GM10266 (cell line): ENCODE results near the gene CORO2B.

Experiments
- DNase-seq: peaks from one replicate; pipeline ENCODE4 v3.0.0; 2012; ENCODE audit errors: extremely low spot score
- TF ChIP-seq, protein P1 (sequence below): IDR thresholded peaks from 2 replicates; pipeline ENCODE4 v1.5.1; 2012; ENCODE audit warnings: mild to moderate bottlenecking, low read depth; ENCODE audit not compliant: control insufficient read depth, insufficient read depth; ENCODE audit errors: missing control alignments

CORO2B gene

DNA sequence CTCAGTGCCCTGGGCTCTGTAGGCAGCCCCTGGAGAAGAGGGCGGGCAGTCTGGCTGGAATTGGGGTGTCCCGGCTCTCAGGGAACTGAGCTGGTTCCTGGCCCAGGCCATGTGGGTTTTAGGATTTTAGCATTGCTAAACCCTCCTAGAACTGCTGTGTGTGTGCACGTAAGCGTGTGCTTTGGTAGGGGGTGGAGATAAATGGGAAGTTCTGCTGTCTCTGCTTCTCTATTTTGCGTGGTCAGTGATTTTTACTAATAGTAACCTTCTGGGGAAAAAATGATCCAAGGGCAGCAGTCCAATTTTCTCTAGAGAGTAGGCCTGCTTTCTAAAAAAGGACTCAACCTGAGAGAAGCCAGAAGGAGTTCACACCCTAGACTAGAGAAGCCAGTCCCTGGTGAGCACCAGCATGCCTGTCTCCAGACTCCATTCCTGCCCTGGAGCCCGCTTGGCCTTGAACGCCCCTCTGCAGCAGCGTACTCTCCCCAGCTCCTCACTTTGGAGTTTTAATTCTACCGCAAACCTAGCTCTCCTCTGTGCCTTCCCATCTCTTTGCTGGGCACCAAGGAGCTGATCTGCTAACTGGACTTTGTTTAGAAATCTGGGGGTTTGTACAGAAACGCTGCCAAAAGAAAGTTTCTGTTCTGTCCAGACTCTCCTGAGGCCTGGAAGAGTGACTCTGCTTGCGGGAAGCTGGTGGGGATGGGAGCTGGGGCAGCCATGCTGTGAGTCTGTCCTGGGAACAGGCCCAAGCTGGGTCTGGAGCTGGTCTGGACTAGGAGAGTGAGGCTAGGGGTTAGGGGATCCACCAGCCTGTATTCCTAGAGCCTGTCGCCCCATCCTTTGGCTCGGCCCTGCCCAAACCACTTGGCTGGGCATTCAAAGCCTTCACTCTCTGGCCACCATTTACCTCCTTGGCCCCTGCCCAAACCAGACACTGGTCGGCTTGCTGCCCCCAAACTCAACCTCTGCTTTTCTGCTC lies 19.7 kb downstream of the CORO2B start:
- DNase-seq, result no peak
- TF ChIP-seq, protein P1, sequence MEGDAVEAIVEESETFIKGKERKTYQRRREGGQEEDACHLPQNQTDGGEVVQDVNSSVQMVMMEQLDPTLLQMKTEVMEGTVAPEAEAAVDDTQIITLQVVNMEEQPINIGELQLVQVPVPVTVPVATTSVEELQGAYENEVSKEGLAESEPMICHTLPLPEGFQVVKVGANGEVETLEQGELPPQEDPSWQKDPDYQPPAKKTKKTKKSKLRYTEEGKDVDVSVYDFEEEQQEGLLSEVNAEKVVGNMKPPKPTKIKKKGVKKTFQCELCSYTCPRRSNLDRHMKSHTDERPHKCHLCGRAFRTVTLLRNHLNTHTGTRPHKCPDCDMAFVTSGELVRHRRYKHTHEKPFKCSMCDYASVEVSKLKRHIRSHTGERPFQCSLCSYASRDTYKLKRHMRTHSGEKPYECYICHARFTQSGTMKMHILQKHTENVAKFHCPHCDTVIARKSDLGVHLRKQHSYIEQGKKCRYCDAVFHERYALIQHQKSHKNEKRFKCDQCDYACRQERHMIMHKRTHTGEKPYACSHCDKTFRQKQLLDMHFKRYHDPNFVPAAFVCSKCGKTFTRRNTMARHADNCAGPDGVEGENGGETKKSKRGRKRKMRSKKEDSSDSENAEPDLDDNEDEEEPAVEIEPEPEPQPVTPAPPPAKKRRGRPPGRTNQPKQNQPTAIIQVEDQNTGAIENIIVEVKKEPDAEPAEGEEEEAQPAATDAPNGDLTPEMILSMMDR, result no peak

DNA sequence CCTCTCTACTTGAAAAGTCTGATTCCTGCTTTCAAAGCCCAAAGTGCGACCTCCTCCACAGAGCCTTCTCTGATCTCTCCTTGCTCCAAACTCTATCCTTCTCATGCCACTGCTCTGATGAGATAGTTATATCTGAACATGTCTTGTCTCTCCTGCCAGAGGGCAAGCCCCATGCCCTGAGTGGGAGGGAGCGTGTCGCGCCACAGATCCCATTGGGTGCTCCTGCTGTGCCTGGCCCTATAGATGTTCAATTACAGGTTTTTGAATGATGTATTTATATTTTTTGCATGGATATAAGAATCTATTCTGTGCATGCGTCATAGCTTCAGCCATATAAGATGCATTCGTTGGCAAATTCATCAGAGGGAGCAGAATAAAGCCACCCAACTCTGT lies 20.4 kb downstream of the CORO2B start:
- TF ChIP-seq, protein P1, result no peak
- no peak for DNase-seq

- TF ChIP-seq, protein P1, result no peak
- DNase-seq, result no peak
Observed at GRCh38 chr15:68599560-68600071, 20.8 kb downstream of the CORO2B start.

DNA sequence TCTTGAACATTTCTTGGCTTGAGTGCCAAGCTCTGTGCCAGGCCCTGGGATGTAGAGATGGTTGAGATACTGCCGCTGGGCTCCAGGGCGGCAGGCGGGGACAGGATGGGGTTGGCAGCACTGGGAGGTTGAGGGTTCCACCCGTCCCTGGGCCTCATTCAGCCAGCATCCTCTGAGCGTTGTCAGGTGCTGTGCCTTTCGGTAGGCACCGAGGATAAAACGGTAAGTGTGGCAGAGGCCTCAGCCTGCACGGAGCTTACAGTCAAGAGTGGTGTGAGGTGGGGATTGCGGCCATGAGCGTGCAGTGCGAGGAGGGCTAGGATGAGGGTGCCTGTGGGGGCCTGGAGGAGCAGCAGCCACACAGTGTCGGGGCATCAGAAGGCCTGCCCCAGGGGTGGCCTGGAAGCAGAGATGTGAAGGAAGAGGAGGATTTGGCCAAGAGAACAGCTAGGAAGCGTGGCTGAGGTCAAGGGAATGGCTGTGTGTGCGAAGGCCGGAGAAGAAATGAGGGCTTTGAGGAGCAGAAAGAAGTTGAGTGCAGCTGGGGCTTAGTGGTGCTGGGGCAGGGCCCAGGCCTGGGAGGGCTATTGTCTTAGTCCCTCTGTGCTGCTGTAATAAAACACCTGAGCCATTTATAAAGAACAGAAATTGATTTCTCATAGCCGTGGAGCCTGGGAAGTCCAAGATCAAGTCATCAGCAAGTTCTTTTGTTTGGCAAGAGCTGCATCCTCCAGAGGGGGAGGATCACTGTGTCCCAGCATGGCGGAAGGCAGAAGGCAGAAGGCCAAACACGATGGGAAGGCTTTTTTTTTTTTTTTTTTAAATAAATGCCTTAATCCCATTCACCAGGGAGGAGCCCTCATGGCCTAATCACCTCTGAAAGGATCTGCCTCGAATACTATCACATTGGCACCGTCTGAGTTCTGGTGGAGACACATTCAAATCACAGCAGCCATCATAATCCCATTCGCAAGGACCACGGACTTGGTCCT lies 22.7 kb downstream of the CORO2B start:
- no peak for DNase-seq
- TF ChIP-seq, protein P1, result no peak

GRCh38 chr15:68602459-68603215 lies 23.8 kb downstream of the CORO2B start:
- TF ChIP-seq, protein P1, result no peak

GRCh38 chr15:68603216-68603595 lies 24.4 kb downstream of the CORO2B start:
- TF ChIP-seq, protein P1, result no peak
- no peak for DNase-seq

More at GRCh38 chr15:68602459-68603215, 23.8 kb downstream of the CORO2B start:
- no peak for DNase-seq
